Bone marrow (tissue), 2 donors: Measurements from ENCODE around the gene RCCD1.

Source experiments
- DNase-seq, 2 donors: peaks; one replicate each; lab custom pipeline; 2025; lab: John Stamatoyannopoulos, UW

Gene RCCD1

GRCh38 chr15:90942354-90943120, 12.1 kb upstream of the RCCD1 start:
- DNase-seq = no peak

GRCh38 chr15:90945091-90945490, 9.6 kb upstream of the RCCD1 start:
- no peak for DNase-seq

- no peak for DNase-seq
Observed at GRCh38 chr15:90946538-90946937, 8.1 kb upstream of the RCCD1 start.

- DNase-seq = no peak
Observed at GRCh38 chr15:90946941-90947576, 7.6 kb upstream of the RCCD1 start.

GRCh38 chr15:90947577-90948357, 6.9 kb upstream of the RCCD1 start:
- no peak for DNase-seq

- no peak for DNase-seq
Observed at GRCh38 chr15:90948506-90948905, 6.2 kb upstream of the RCCD1 start.

- no peak for DNase-seq
Observed at GRCh38 chr15:90949979-90950675, 4.6 kb upstream of the RCCD1 start.

- no peak for DNase-seq
Observed at GRCh38 chr15:90950676-90951075, 4.0 kb upstream of the RCCD1 start.

- no peak for DNase-seq
Observed at GRCh38 chr15:90952901-90953677, 1.6 kb upstream of the RCCD1 start.

- DNase-seq = no peak
Observed at GRCh38 chr15:90953947-90954711, 555 bp upstream of the RCCD1 start.

- no peak for DNase-seq
Observed at GRCh38 chr15:90955624-90956273, 1.1 kb downstream of the RCCD1 start.

GRCh38 chr15:90956274-90957030, 1.8 kb downstream of the RCCD1 start:
- no peak for DNase-seq

- no peak for DNase-seq
Observed at GRCh38 chr15:90957031-90957790, 2.5 kb downstream of the RCCD1 start.

GRCh38 chr15:90957791-90958190, 3.1 kb downstream of the RCCD1 start:
- DNase-seq = no peak

- DNase-seq = no peak
Observed at GRCh38 chr15:90959028-90959595, 4.4 kb downstream of the RCCD1 start.

- no peak for DNase-seq
Observed at GRCh38 chr15:90959894-90960293, 5.2 kb downstream of the RCCD1 start.

- no peak for DNase-seq
Observed at GRCh38 chr15:90960298-90961091, 5.8 kb downstream of the RCCD1 start.

GRCh38 chr15:90962021-90962420, 7.3 kb downstream of the RCCD1 start:
- DNase-seq = no peak
